Measurements from ENCODE around the gene POU3F1.
A peak's percentile ranks its signal among the peaks of the same experiment; 100 is the strongest.

Gene POU3F1

DNA sequence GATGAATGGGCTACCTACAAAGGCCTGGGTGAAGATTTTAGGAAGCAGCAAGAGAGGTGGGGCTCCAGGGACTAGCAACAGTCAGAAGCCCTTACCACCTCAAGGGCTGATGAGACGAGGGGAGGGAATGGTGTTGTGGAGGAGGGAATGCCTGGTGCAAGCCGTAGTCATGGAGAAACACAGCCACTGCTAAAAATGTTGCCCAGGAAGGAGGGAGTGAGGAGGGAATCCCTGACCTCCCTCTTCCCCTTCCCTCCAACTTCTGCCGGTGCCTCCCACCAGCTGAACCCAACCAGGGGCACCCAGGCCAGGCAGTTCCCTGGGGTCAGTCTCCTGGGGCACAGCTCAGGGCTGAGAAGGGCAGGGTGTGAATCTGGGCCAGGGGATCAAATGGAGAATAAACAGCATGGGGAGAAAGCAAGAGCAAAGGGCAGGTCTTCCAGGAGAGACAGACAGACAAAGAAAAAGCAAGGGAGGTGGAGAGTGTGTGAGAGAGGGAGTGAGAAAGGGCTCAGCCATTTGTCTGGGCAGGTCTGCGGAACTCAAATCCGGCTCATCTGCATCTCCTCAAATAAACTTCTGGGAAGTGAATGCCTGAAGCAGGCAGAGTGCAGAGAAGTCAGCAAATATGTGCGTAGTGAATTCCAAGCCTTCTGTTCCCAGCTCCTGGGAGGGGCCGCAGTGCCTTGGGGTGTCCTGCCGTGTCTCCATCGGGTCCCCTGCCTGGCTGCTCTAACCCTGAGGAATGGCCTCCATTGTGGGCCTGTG lies 27.1 kb upstream of the POU3F1 start:
- no peak for DNase-seq

DNA sequence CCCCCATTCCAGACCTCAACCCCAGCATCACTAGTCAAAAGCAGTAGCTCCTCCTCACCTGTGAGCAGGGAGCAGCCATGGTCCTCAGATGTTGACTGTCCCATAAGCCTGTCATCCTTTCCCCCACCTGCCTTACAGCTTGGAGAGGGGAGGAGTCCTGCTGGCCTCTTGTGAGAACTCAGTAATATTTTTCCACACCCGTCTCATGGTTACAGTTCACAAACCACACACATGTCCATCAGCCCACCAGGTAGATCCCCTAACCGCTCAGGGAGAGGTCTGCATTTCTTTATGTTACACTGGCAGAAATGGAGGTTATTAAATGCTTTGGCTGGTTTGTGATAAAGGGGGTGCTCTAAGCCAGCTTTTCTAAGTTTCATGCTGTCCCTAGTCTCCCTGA lies 26.3 kb upstream of the POU3F1 start:
- no peak for DNase-seq

DNA sequence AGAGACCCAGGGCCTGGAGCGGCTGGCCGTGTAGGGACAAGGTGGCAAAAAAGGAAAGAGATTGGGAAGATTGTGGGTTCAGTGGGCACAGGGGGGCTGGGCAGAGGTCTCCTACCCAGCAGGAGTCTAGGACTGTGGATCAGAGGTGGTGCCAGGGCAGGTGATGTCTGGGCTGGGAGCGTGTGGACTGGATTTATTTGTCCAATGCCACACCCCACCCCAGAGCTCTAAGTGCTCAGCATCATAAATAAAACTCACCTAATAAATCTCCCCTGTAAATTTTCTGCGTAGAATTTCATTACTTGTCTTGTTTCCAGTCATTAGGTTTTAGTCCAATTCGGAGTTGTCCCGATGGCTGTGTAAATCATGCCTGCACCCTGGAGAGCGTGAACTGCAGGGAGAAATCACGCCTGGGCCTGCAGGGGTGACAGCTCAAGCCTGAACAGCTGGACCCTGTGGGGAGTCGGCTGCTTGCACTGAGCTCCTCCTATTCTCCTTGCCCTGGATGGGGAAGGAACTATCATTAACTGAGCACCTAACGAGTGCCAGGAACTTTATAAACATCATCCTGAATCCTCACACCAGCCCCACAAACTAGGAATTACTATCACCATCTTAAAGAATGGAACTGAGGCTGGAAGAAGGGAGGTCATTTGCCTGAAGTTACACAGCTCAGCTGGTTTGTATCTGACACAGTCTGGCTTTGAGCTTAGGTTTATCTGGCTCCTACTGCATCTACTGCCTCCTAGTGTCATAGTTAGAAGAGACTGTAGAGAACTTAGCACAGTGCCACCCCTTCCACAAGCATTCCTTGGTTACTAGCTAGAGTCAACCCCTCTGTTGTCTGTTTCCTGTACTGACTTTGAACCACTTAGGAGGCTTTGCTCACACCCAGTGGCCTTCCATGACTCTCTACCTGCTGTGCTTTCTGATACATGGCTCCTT lies 25.0 kb upstream of the POU3F1 start:
- DNase-seq, result peak in 1 of 5 experiments; percentile 57

DNA sequence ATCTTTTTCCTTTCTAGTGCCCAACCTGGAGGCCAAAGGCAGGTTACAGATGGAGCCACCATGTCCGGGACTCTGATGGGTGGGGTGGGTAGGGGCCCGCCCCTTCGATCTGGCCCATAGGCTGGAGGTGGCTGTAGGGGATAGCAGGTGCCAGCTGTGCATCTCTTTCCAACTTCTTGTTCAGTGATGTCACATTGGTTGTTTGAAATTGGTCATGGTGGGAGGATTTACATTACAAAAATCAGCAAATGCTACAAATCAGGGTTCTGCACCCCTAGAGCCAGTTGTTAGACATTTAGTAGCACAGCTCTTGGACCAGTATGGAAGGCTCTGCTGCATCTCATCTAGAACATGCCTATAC lies 22.4 kb upstream of the POU3F1 start:
- DNase-seq, result no peak

DNA sequence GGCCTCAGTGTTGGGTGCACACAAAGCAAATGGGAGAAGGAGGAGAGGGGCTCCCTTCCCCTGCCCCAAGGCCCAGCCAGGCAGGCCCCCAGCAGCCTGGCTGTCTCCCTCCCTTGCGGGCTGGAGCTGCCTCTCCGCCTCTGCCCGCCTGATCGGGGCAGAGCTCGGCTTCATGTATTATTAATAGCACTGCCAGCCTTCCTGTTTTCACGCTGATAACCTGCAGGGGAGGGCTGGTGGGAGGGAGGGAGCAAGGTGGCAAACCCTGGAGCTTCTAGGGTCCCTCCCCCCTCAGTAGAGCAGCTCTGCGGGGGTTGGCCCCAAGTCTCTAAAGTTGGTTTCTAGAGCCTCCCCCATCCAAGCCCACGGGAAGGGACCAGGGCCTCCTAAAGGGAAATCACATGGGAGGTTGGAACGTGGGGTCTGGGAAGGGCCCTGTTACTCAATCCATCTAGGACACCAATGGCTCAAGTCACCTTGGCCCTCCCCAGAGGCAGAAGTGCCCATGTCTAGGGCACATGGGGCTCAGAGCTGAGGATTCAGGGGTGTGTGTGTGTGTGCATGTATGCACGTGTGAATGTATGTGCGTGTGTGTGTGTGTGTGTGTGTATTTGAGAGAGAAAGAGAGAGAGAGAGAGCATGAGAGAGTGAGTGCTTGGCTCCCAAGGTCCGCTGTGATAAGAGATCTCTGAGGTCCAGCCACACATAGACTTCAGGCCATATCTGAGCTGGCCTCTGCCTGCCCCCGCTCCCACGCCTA lies 21.8 kb upstream of the POU3F1 start:
- no peak for DNase-seq

DNA sequence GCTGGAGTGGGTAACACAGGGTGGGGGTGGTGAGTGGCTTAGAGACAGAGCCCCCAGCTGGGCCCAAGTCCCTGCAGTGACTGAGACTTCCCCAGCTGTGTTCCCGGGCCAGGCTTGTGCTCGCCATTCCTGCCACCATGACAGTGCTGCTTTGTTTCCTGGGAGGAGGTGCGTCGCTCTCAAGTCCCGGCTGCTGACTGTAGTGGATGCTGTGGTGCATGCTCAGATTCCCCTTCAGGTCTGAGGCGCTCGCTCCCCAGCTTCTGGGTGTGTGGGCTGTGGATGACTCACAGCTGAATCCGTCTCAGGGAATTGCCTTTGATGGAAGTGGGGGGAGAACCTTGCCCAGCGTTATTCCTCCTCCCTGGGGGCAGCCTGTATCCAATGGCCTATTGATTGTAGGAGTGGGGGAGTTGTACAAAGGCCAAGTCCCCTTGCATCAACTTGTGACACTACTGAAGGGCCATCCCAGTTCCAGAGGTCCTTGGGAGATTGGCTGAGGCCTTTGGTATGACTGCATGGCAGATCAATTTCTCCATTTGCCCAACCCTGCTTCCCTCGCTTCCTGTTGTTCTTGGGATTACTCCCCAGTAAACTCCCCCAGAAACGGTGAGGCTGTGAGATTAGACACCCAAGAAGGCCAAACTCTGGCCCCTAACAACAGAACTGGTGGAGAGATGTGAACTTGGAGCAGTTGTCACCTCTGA lies 17.8 kb upstream of the POU3F1 start:
- no peak for DNase-seq

DNA sequence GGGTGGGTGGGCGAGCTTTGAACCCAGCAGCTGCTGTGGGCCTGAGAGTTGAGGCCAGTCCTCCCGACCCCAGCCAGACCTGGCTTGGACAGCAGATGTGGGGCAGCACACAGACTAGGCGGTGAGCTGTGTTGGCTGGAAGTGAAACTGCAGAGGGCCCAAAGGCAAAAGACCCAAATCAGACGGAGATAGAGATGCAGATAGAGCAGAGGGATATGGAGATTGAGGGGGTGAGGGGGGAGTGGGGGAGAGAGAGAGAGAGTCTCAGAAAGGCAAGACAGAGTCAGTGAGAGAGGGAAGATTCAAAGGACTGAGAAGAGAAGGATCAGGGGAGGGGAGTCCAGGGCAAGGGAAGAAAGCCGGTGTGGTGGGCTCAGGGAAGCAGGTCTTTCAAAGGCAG lies 17.0 kb upstream of the POU3F1 start:
- no peak for DNase-seq

DNA sequence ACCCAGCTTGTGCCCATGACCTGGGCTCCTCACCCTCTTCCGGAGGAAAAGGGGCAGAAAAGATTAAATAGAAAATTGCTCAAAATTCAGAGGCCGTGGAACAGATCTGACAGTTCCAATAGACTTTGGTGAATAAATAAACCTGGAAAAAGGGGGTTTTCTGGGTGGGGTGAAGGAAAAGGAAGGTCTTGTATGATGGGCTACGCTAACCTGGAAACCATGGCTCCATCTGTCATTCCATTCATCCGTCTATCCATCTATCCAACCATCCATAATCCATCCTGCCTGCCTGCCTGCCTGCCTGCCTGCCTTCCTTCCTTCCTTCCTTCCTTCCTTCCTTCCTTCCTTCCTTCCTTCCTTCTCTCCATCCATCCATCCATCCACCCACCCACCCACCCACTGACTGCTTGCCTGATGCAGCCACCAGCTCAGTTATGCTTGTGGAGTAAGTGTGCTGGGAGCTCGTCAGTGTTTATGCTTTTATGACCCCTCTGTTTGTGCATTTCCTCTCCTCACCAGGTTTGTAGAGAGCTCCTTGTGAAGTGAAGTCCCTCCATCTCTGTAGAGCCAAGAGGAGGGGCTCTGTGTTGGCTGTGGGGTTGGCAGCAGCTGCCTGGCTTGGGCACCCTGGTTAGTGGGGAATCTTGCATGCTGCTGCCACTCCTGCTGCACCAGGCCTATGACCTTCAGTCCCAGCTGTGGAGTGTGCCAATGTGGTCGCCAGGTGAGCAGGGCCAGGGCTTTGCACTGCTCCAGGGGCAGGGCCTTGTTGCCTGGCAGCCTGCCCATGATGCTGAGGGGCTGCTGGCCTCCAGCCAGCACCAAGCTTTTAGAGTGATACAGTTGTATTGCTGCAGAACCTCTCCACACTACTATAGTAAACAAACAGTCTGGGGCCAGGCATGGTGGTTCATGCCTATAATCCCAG lies 16.0 kb upstream of the POU3F1 start:
- DNase-seq, result no peak

DNA sequence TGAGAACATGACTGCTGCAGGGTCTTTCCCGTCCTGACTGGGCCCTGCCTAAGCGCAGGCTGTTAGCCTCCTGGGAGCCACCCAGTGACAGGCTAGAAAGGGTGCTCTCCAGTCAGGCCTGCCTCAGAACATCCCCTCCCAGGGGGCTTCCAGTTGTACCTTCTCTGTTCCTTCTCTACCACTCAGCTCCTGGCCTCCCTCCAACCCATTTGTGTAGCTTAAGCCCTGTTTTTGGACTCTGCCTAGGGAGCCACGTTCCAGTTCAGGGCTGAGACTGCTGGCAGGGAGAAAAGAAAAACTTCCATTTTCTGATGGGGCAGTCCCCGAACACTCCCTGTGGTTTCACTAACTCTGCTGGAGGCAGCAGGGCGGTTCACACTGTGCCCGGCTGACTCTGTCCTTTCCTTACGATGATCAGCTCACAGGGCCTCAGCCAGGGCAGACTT lies 15.3 kb upstream of the POU3F1 start:
- no peak for DNase-seq

DNA sequence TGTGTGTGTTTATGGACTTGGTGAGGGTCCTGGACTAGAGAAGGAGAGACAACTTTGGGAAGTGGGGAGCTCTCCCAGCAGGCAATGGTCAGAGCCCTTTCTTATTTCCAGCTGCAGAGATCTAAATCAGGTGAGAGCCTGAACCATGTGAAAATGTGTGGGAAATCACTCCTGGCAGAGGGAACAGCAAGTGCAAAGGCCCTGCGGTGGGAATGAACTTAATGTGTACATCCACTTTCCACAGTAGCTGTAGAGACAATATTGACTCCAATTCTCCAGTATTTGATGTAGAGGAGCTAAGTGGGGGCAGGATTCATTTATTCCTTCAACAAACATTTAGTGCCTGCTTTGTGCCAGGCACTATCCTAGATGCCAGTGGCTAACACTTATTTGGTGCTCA lies 14.7 kb upstream of the POU3F1 start:
- no peak for DNase-seq

DNA sequence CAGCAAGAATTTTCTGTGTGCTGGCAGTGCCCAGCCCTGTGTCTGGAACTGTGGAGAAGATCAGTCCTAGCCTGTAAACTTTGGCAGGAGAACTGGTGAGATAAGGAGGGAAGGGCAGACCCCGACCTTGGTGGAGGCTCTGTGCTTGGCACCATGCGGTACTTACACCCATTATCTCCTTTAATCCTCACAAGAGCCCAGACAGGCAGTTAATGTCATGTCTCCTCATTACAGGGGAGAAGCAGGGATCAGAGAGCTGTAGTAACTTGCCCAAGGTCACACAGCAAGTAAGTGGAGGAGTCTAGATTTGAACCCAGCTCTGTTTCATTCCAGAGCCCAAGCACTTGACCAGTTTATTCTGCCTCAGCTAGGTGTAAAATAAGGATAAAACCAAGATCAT lies 13.9 kb upstream of the POU3F1 start:
- no peak for DNase-seq

DNA sequence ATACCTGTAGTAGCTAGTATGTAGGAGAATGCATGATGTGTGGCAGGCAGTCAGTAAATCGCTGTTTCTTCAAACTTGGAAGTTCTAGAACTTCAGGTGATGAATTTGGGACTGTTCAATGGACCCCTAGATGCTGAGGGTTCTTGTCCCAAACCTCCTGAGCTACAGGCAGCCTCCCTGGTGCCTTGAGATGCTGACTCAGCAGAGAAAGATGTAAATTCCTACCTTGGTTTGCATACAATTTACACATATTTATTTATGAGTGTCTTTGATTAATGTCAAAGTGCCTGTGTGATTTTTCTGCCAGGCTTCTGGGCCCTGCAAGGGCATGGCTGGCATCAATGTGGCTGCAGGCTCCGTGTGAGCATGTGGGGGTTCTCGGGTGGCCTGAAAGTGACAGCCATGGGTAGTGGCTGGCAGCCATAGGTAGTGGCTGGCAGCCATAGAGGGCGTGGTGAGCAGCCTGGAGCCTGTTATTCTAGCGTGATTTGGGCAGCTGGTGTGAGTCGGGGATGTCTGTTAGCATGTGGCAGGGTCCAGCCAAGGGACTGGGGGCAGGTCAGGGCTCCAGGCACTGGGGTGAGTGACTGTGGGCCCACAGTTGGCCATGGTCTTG lies 13.2 kb upstream of the POU3F1 start:
- no peak for DNase-seq

DNA sequence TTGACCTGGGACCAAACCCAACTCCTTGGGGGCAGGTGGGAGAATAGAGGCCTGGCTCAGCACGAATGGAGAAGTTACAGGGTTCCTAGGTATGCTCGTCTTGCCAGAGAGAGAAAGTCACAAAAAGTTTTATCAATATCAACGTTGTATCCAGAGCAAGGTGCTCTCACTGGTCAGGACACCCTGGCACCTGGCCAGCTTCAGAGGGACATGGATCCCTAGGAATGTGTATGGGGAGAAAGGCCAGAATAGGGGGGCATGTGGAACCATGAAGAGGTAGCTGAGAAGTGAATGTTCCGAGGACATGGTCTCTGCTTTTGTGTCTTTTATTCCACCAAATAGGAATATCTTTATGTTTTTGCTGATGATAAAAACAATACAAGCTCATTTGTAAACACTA lies 9.4 kb upstream of the POU3F1 start:
- DNase-seq, result no peak

DNA sequence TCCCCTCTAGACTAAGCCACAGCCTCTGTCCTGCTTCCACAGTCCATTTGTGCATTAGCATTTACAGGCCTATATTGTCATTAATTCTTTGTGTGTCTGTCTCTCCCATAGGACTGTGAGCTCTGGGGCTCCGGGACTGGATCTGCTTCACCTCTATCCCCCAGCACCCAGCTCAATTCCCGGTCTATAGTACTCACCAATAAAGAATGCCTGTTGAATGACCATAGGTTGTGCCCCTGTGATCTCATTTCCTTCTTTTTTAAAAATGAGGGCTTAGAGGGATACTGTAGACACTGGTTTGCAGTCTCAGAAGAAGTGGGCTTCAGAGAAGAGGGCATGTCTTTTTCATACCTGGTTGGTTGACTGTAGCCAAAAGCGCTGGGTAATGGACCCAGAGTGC lies 8.8 kb upstream of the POU3F1 start:
- DNase-seq, result no peak

DNA sequence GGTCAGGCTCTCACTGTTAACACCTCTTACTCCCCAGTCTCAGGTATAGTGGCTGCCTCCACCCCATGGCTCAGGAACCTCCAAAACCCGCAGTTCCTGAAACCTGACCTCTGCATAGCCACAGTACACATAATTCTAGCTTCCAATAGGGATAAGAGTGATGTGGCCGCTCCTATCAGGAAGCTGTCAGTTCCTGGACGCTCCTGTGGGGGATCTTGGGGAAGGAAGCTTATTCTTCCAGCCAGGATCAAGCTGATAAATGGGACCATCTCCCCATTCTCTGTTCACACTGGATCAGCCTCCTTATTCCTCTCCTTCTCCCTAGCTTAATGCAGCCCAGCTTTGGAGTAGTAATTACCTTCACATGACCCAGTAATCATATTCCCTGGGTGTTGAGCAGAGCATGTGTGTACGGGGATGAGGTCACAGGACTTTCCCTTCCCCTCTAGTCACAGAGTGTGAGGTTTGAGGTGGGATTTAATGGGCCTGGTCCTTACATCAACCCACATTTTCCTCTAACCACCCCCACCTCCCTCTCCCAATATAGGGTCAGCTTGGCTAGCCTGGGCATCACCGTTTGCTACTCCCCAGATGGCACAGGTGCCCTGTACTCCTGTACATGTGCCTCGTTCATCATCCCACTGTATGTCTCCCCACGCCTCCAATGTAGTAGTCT lies 7.0 kb upstream of the POU3F1 start:
- no peak for DNase-seq

DNA sequence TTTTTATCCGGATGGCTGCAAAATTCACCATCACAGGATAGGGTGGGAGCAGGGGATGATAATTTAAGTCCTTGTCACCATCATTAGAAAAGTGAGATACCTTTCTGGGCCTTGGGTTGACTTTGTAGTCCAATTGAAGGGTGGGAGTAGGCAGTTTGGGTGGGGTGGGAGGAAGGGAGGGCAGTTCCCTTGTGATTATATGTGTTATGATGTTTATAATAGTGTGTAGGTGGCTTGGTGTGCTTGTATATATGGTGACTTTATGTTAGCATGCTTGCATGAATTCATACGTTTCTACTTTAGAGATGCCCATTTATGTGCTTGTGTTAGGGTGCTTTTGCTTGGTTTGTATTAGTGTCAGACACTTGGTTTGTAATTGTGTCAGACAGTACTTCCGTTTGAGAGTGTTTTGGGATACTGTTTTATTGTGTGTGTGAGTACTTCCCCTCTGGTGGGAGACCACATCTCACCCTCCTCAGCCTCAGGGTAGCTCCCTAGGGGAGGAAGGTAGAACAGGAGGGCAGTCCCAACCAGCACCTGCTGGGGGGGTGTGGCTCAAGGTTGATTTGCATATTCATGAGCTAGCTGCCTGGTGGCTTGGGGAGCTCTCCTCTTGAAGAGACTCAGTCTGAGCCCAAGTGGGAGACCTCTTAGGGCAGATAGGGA lies 6.3 kb upstream of the POU3F1 start:
- DNase-seq, result peak in 1 of 5 experiments; percentile 48

DNA sequence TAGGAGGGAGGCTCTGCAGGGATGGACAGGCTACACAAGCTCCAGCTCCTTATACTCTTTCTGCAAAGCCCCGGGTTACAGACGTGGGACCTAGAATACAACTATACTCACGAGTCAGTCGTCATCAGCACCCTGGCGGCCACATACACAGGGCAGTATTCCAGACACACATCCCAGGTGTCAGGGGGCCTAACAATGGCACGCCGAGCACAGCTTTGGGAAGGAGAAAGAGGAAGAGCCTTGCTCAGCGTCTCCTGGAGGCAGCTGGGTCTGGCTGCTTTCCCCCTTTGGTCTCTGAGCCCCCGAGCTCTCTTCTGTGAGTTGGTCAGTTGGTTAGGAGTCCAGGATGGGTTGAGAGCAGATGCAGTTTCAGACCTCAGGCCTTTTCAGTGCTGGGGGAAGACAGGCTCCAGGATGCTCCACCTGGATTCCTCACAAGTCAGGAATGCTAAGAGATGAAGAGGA lies 4.5 kb upstream of the POU3F1 start:
- DNase-seq, result no peak

DNA sequence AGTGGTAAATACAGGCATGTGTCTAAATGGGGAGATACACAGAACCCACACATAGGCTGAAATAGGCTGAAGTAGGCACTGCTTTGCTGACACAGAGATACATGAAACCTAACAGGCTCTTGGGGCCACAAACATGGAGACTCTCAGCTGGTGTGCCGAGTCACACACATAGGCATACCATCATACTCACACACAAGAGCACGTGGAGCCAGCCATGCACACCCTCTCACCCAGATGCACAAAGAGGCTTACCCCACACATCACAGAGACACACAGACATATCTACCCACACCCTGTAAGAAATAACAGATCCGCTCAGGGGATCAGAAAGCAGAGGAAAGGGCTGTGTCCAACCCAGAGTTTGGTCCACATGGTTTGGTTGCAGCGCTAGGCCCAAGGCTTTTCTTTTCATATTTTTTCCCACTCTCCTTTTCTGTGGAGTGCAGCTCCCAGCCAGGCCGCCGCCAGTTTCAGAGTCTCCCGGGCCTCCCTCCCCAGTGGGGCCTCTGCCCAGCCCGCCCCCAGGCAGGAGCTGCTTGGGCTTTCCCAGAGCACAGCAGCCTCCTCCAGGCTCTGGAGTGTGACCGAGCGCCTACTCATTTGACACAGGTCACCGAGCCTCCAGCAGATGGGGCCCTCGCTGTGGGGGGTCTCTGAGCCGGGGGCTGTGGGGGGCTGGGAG lies 3.9 kb upstream of the POU3F1 start:
- no peak for DNase-seq

DNA sequence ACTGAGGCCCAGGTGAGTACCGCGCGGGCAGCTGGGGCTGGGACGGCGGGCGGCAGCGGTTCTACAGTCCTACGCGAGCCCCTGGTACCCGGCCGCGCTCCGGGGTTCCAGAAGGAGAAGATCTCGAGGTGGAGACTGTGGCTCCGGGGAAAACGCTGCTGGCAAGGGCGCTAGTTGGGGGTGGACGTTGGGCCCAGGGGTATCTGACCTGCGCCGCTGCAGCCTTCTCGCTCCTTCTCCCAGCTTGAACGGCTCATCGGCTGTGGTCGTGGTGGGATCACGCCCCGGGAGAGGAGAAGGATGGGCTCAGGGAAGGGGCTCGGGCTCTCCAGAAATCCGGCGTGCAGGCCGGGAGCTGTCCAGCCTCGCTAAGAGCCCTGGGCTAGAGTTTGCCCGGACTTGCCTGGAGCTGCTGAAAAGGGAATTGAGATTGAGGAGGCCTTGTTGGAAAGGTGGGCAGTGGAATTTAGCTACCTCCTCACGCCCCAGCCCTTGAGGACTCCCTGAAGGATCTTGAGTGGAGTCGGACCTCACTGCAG lies 1.1 kb upstream of the POU3F1 start:
- no peak for DNase-seq

Data from T-helper 2 cell (primary cell).